Measurements from ENCODE around the gene KRTAP9-4. TPM values are rescaled to one million over a fixed set of nuclear protein-coding genes. Genes with fewer than 3 reads are reported as not detected.
"Not testable (repeated sequence)": the region's sequence is repeated elsewhere in the genome, so short reads cannot be mapped to it uniquely, and the experiment has no call there.

KRTAP9-4 gene
- not detected for polyA plus RNA-seq (ENCODE audit: insufficient read length in 12 of 12)
- long read RNA-seq, donor 1 = 0 reads
- long read RNA-seq, donor 2 = 0 reads
- long read RNA-seq, donor 3 = 0 reads
- long read RNA-seq, donor 4 = 0 reads
- long read RNA-seq, donor 5 = 0 reads
- long read RNA-seq, donor 6 = 0 reads
- long read RNA-seq, donor 7 = 0 reads
- long read RNA-seq, donor 8 = 0 reads
- long read RNA-seq, donor 9 = 0 reads
- long read RNA-seq, donor 10 = 0 reads
- long read RNA-seq, donor 11 = 0 reads

GRCh38 chr17:41249637-41250240 lies at the start of gene KRTAP9-4:
Gene KRTAP9-4 (plus strand): TSS chr17:41249687. CDS start chr17:41249721, 34 bp downstream.
- DNase-seq = not testable (repeated sequence)

- DNase-seq = peak; percentile 1
Measured at GRCh38 chr17:41211845-41212466, 37.5 kb upstream of the KRTAP9-4 start.

GRCh38 chr17:41212524-41213169 lies 36.8 kb upstream of the KRTAP9-4 start:
- DNase-seq = peak; percentile 1

GRCh38 chr17:41215681-41216080 lies 33.8 kb upstream of the KRTAP9-4 start:
- no peak for DNase-seq

GRCh38 chr17:41223821-41224220 lies 25.7 kb upstream of the KRTAP9-4 start:
- DNase-seq = no peak

- DNase-seq = no peak
Measured at GRCh38 chr17:41226051-41226450, 23.4 kb upstream of the KRTAP9-4 start.

- not testable (repeated sequence) for DNase-seq
Measured at GRCh38 chr17:41226598-41227095, 22.8 kb upstream of the KRTAP9-4 start, which contains the start of gene KRTAP9-2. Gene KRTAP9-2 (plus strand): TSS chr17:41226648. CDS start chr17:41226655, 7 bp downstream.

- no peak for DNase-seq
Measured at GRCh38 chr17:41230094-41230493, 19.4 kb upstream of the KRTAP9-4 start.

- no peak for DNase-seq
Measured at GRCh38 chr17:41231731-41232130, 17.8 kb upstream of the KRTAP9-4 start.

GRCh38 chr17:41232399-41233105 lies 16.9 kb upstream of the KRTAP9-4 start, which contains the start of gene KRTAP9-3:
Gene KRTAP9-3 (plus strand): TSS chr17:41232449. CDS start chr17:41232502, 53 bp downstream.
- DNase-seq = not testable (repeated sequence)

GRCh38 chr17:41237116-41237515 lies 12.4 kb upstream of the KRTAP9-4 start:
- DNase-seq = not testable (repeated sequence)

GRCh38 chr17:41237949-41238437 lies 11.5 kb upstream of the KRTAP9-4 start, which contains the start of gene KRTAP9-8:
Gene KRTAP9-8 (plus strand): TSS chr17:41237999. CDS start chr17:41238052, 53 bp downstream.
- not testable (repeated sequence) for DNase-seq

- DNase-seq = not testable (repeated sequence)
Measured at GRCh38 chr17:41246995-41247787, 2.3 kb upstream of the KRTAP9-4 start.

GRCh38 chr17:41251261-41251660 lies 1.8 kb downstream of the KRTAP9-4 start:
- no peak for DNase-seq

- DNase-seq = no peak
Measured at GRCh38 chr17:41254861-41255260, 5.4 kb downstream of the KRTAP9-4 start.

GRCh38 chr17:41255381-41256290 lies 6.1 kb downstream of the KRTAP9-4 start, which contains the start of gene KRTAP9-9:
Gene KRTAP9-9 (plus strand): TSS chr17:41255384.
- not testable (repeated sequence) for DNase-seq

- no peak for DNase-seq
Measured at GRCh38 chr17:41256291-41256685, 6.8 kb downstream of the KRTAP9-4 start.

- no peak for DNase-seq
Measured at GRCh38 chr17:41258406-41258805, 8.9 kb downstream of the KRTAP9-4 start.

GRCh38 chr17:41263212-41263611 lies 13.7 kb downstream of the KRTAP9-4 start:
- no peak for DNase-seq

Data from muscle of arm (tissue), 14 donors.